GM12878 (cell line): ENCODE data around the gene CXCL12. TPM values are rescaled to one million over a fixed set of nuclear protein-coding genes. Genes with fewer than 3 reads are reported as not detected.

ENCODE experiments used
- ATAC-seq: fragments of 200-7000 bp; cut with Tn5 transposase; 3 replicates; pipeline ENCODE4 v1.9.1; 2020; ENCODE audit warnings: mild to moderate bottlenecking, moderate library complexity
- BruUV-seq: library from RNA; stranded (reverse); fragments of 400-500 nt; replicated peaks from 2 replicates; lab custom pipeline; 2021; lab: Mats Ljungman, UMichigan
- CTCF ChIA-PET: fragments of 300-600 bp; sonication (Branson Sonifier 250); formaldehyde crosslinking; extraction: SDS; loops from one replicate; lab custom pipeline; 2021; ENCODE audit warnings: inconsistent platforms; lab: Yijun Ruan, JAX
- POLR2A ChIA-PET: fragments of 350-600 bp; formaldehyde crosslinking; extraction: SDS; loops from one replicate; lab custom pipeline; 2021; ENCODE audit warnings: inconsistent platforms; lab: Charles Lee
- RAD21 ChIA-PET: fragments of 300-600 bp; sonication (Branson Sonifier 250); formaldehyde crosslinking; loops from one replicate; lab custom pipeline; 2023; ENCODE audit warnings: antibody characterized with exemption; ENCODE audit not compliant: unreplicated experiment; lab: Charles Lee
- SMC1A ChIA-PET: fragments of 300-600 bp; sonication (Branson Sonifier 250); formaldehyde crosslinking; loops from one replicate; lab custom pipeline; 2023; ENCODE audit not compliant: unreplicated experiment, uncharacterized antibody; lab: Charles Lee
- DNase-seq: peaks from one replicate; pipeline ENCODE4 v3.0.0-alpha.2; 2011; ENCODE audit warnings: low read depth, low spot score
- FAIRE-seq: peaks from 3 replicates; lab custom pipeline; 2011; peaks lifted over from hg19 to GRCh38; lab: Jason Lieb, UNC
- H2AFZ ChIP-seq: 2 replicates; pipeline ENCODE4 v1.6.0; 2011; ENCODE audit warnings: low read depth, low read length, control low read depth; ENCODE audit not compliant: control insufficient read depth
- H3K27ac ChIP-seq: 2 replicates; pipeline ENCODE4 v1.5.1; 2011; ENCODE audit warnings: control low read depth; ENCODE audit not compliant: control insufficient read depth, insufficient read depth
- H3K27me3 ChIP-seq, 2 experiments: replicated peaks in 1 of 2; 2 replicates each; pipeline versions ENCODE4 v1.6.0 to v1.6.1; 2011; ENCODE audit warnings: low read length in 1 of 2; ENCODE audit not compliant: control insufficient read depth in 2 of 2, insufficient read depth in 2 of 2
- H3K36me3 ChIP-seq, 2 experiments: 2 replicates each; pipeline ENCODE4 v1.5.1; 2011; ENCODE audit warnings: low read length in 1 of 2; ENCODE audit not compliant: control insufficient read depth in 2 of 2, insufficient read depth in 2 of 2
- H3K4me1 ChIP-seq: 2 replicates; pipeline ENCODE4 v1.6.1; 2011; ENCODE audit warnings: mild to moderate bottlenecking, low read length, moderate library complexity, mixed read lengths; ENCODE audit not compliant: control insufficient read depth, insufficient read depth
- H3K4me2 ChIP-seq: 2 replicates; pipeline ENCODE4 v1.6.0; 2011; ENCODE audit warnings: control low read depth; ENCODE audit not compliant: control insufficient read depth, insufficient read depth
- H3K4me3 ChIP-seq: fragments of 200-600 bp; sonication (generic); 2 replicates; pipeline ENCODE4 v1.5.1; 2016
- H3K79me2 ChIP-seq: 2 replicates; pipeline ENCODE4 v1.6.0; 2011; ENCODE audit warnings: low read length; ENCODE audit not compliant: control insufficient read depth, insufficient read depth
- H3K9ac ChIP-seq: 2 replicates; pipeline ENCODE4 v1.8.0; 2011; ENCODE audit warnings: low read length, control low read depth, mixed read lengths; ENCODE audit not compliant: control insufficient read depth, insufficient read depth
- H3K9me3 ChIP-seq: replicated peaks from 3 replicates; pipeline ENCODE4 v1.5.1; 2011; ENCODE audit warnings: mild to moderate bottlenecking, low read length; ENCODE audit not compliant: control insufficient read depth, insufficient read depth
- H4K20me1 ChIP-seq: 2 replicates; pipeline ENCODE4 v1.6.0; 2011; ENCODE audit not compliant: control insufficient read depth, insufficient read depth
- CBX5 ChIP-seq: sonication (generic); IDR thresholded peaks from 2 replicates; pipeline ENCODE4 v1.6.1; 2016; ENCODE audit warnings: low read depth, moderate library complexity, mild to moderate bottlenecking, inconsistent platforms
- IRF5 ChIP-seq: fragments of 450-650 bp; IDR thresholded peaks from 2 replicates; pipeline ENCODE4 v1.6.1; 2017; ENCODE audit warnings: borderline replicate concordance
- MTA2 ChIP-seq: fragments of 450-650 bp; IDR thresholded peaks from 2 replicates; pipeline ENCODE4 v1.6.1; 2016; ENCODE audit warnings: low read depth, mild to moderate bottlenecking, moderate library complexity
- WRNIP1 ChIP-seq: IDR thresholded peaks from 2 replicates; pipeline ENCODE4 v1.6.1; 2011; ENCODE audit warnings: low read depth, low read length, improper control_type of control experiment, borderline replicate concordance
- WGBS: methylation state at CpG from one replicate; pipeline ENCODE4 v1.1.6; 2016; ENCODE audit warnings: low lambda C conversion rate; ENCODE audit not compliant: insufficient replicate concordance, insufficient coverage; ENCODE audit errors: missing lambda C conversion rate; 5-methylcytosine and 5-hydroxymethylcytosine counted together
- in situ Hi-C: fragments of 300-500 bp; cut with MboI; formaldehyde crosslinking; loops from 9 replicates; pipeline ENCODE4 v1.14.3; 2018; ENCODE audit warnings: mixed read lengths
- intact Hi-C: fragments of 100-400 bp; cut with micrococcal nuclease; formaldehyde crosslinking; loops from one replicate; pipeline ENCODE4 v1.14.2; 2022; ENCODE audit not compliant: unreplicated experiment
- polyA plus RNA-seq, 11 experiments: library from polyadenylated mRNA; depleted of rRNA in 4 of 11; unstranded in 6 of 11; stranded (reverse) in 5 of 11; fragments of >200 nt; fragmentation: Nextera tagmentation in 4 of 11; fragmentation: Illumina TruSeq in 1 of 11; extraction: Ambion mirVana in 4 of 11; extraction: Trizol in 1 of 11; gene quantifications; 1 replicate in 1 of 11; 2 replicates in 10 of 11; pipeline versions ENCODE4 v1.2.1 to v1.2.3, GENCODE V29; 2011 to 2016; ENCODE audit warnings: inconsistent platforms in 2 of 11, missing spikeins in 2 of 11, low read depth in 1 of 11
- total RNA-seq, 4 experiments: library from RNA; depleted of rRNA in 3 of 4; stranded (reverse); fragments of >200 nt in 3 of 4; fragmentation: Illumina TruSeq in 1 of 4; extraction: Trizol in 1 of 4; gene quantifications; 2 replicates each; pipeline versions ENCODE4 v1.2.1 to v1.2.3, GENCODE V29; 2013 to 2021

The CXCL12 gene
- total and polyA plus RNA-seq, 10 of the 15 experiments (the other 5 are each of a cell fraction or from before 2014, with no cell fraction given), result 0.03 to 4.5 (median 0.53) TPM

DNA sequence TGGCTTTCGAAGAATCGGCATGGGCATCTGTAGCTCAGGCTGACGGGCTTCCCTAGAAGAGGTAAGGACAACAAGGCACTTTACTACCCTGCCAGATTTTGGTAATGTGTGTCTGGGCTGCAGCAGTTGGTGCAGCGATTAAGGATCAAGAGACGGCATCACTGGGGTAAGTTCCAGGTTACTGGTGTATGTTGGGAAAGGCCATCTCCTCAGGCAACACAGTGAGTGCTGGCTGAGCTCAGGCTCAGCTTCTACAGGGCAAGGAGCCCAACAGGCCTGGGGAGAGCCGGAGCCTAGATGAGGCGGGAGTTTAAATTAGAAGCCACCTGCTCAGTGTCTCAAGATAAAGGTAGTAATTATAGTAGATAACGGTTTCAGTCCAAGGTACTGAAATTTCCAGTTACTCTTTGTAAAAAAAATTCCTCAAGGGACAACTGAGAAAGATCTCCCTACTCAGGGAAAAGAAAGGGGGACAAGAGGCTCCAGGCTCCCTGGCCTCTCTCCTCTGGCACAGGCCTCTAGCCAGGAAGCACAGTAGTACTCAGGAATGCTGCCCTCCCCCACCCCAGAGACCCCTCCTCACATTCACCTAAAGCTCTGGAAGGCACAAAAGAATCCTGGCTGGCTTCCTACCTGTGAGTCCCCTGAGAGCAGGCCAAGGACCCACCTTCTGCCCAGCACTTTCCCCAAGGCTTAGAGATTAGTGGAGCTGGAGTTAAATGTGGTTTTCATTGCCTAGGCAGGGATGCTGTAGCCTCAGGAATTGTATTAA lies 3.9 kb downstream of the CXCL12 start:
- Histone ChIP-seq H3K27me3 (peaks cover 0 to 2% of the 10 kb centered on the region in 2 experiments; a peak in 3 of 4 replicates), H4K20me1 (no peaks in the 10 kb centered on the region), H3K9me3 (no peaks in the 10 kb centered on the region; the same call in 2 of the 3 replicates), H3K4me2 (no peak overlapping the region), H3K4me3 (no peak overlapping the region), H3K27ac (no peak overlapping the region), H3K79me2 (no peaks in the 10 kb centered on the region), H3K36me3 (no peaks in the 10 kb centered on the region), H3K4me1 (no peaks in the 10 kb centered on the region), H2AFZ (no peak overlapping the region), H3K9ac (no peak overlapping the region)
- DNase-seq, result no peak
- 23% methylated on average over 8 of the region's 8 CpGs for WGBS
- TF ChIP-seq MTA2, result no peak
- TF ChIP-seq WRNIP1, result no peak
- no peak for TF ChIP-seq CBX5
- no peak for TF ChIP-seq IRF5
- ChIA-PET POLR2A (no interaction called here), SMC1A (interaction anchor here (1.2 kb wide), 1 partner anchor 72 kb away, joined by 3 read pairs; no protein-coding TSS in a partner anchor), RAD21 (no interaction called here), CTCF (interaction anchor here (0.8 to 1.1 kb wide), 2 partner anchors 125 to 478 kb away, joined by 3 read pairs; no protein-coding TSS in a partner anchor)
- FAIRE-seq, result no peak
- no TSS peak for BruUV-seq
- intact Hi-C loops, result loop anchor here (10.0 kb wide), 1 partner anchor 216 kb away; no protein-coding TSS in a partner anchor
- in situ Hi-C loops, result loop anchor here (25.0 kb wide), 1 partner anchor 481 kb away; no protein-coding TSS in a partner anchor
- no peak for ATAC-seq
